Fibroblast of skin of back (primary cell): Measurements from ENCODE around the gene CHID1. TPM values are rescaled to one million over a fixed set of nuclear protein-coding genes. Genes with fewer than 3 reads are reported as not detected.

Source experiments
- DNase-seq: peaks from one replicate; pipeline ENCODE4 v3.0.0-alpha.2; 2013
- polyA plus RNA-seq, 2 experiments: library from polyadenylated mRNA; unstranded; fragments of 120-200 nt; gene quantifications; one replicate each; pipeline ENCODE4 v1.2.1, GENCODE V29; 2013; ENCODE audit not compliant: insufficient read length in 2 of 2

Gene CHID1
- polyA plus RNA-seq (2013, experiment 1 of 2; ENCODE audit: insufficient read length) = 111 TPM
- 86.8 TPM for polyA plus RNA-seq (2013, experiment 2 of 2; ENCODE audit: insufficient read length)

DNA sequence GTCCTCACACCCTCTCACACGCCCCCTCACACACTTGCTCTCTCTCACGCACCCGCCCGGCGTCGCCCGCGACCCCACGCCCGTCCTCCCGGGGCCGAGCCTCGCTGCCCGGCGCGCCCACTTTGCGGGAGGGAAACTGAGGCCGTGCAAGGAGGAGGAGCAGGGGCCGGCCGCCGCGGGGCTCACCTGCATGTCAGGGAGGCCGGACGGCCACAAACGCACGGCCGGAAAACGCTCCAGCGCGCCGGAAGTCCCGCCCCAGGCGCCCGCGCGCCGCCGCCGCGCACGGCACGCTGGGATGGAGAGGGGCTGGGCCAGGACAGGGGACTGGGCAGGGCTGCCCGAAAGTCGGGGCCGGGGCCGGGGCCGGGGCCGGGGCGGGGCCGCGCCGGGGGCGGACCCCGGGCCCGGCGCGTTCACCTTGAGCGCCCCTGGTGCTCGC is at the start of gene CHID1:
TSS of gene CHID1 (minus strand) at position 222 of the 442 bp plus-strand sequence. CDS start 5,994 bp downstream, outside the sequence.
- peak; percentile 82 for DNase-seq

DNA sequence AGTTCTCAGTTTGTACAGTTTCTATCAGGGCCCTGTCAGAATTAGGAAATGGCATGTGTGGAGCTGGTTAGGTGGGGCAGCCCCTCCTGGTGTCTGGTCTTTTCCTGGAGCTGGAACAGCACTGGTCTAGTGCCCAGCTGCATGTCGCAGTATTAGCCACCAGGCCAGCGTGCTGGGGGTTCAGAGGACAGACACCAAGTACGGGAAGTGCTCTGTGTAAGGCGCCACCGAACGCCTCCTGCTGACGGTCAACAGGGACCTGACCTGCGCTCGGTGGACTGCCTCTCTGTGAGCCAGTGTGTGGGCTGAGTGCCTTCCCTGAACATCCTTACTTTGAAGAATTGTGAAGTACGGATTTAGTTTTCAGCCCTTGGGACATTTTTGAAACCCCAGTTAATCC is 49.0 kb upstream of the CHID1 start:
- no peak for DNase-seq

DNA sequence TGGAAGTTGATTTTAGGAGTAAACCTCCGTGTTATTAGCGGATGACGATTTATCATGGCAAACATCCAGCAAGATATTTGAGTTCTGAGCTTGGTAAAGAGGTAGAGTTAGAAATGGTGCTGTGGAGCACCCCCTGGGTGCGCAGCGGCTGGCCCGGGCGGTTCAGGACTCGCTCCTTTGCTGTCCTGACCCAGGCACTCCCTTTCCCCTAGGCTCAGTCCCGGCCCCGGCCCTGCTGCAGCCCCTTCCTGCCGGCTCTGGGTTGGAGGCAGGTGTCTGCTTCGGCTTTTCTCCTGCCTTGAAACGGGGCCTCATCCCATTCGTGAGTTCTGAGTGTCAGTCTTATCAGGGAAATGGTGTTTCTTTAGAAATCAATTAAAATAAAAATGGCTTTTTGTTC is 48.4 kb upstream of the CHID1 start:
- no peak for DNase-seq

DNA sequence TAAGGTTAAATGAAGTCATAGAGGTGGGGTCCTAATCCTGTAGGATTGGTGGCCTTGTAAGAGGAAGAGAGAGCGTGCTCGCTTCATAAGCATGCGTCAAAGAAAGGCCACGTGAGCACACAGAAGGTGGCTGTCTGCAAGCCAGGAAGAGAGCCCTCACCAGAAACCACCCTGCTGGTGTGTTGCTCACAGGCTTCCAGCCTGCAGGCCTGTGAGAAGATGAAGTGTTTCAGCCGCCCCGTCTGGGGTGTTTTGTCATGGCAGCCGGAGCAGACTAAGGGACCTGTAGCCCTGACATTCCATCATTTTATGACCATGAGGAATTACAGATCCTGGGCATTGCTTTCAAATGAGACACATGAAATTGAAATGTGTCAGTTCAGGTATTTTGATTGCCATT is 47.5 kb upstream of the CHID1 start:
- no peak for DNase-seq

DNA sequence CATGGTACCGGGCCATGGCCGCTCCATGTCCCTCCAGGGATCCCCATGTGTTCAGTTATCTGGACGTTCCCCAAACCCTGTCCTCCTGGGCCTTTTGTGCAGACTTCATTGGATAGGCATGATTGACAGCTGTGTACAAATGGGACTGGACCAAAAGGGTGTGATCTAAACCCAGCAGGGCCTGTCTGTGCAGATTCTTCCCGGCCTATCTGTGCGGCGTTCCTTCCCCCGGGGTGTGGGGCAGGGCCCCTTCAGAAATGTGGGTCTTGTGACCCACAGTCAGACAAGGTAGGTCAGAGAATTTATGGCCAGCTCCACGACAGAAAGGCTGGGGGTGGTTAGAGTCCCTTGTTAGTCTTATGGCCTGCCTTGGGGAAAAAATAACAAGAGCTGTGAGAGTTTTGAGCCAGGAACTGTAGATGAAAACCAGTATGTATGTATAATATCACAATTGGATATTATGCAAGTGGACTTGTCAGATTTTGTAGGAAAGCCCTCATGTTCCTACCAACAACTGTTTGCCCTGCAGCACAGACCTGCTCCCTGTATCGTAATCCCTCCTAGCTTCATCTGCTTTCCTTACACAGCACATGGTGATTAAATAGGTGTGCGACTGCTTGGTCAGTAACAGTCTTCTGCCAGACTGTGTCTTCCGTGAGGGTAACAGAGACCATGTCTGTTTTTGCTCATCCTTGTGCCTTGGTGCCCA is 46.8 kb upstream of the CHID1 start:
- DNase-seq = no peak

DNA sequence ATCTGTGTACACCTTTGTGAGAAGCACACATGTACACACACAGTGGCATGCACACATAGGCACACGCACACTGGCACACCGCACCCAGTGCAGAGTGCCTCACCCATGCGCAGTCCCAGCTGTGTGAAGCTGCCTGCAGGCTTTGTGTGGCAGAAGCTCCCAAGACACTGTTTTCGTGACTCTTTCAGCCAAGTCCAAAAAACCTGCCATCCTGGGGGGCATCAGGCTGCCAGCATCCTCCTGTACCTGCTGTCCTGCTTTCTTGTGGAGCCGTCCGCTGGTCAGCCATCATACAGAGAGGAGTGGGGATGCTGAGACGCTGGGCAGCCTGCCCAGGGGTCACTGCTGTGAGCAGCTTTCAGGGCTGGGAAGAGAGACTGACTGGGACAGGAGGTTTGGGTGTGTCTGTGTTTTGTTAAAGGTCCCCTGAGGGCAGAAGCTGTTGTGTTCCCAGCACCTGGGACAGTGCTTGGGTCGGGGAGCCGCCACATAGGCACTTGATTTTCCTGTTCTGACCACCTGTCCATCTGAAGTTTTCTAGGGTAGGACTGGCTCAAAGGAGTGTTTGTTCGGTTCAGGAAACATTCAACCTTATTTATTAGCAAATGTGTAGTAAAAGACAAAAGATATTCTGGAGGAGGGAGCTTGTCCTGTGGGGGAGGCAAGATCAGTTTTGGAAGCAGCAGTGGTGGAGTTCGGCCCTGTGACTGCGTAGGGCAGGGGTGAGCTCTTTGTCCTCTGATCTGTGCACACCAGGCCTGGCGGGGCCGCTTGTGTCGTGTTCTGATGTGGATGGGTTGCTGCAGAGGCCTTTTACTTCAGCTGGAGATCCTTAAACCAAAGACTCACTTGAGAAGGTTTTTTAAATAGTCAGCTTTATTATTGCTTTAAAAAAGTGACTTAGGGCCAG is 44.8 kb upstream of the CHID1 start:
- no peak for DNase-seq

DNA sequence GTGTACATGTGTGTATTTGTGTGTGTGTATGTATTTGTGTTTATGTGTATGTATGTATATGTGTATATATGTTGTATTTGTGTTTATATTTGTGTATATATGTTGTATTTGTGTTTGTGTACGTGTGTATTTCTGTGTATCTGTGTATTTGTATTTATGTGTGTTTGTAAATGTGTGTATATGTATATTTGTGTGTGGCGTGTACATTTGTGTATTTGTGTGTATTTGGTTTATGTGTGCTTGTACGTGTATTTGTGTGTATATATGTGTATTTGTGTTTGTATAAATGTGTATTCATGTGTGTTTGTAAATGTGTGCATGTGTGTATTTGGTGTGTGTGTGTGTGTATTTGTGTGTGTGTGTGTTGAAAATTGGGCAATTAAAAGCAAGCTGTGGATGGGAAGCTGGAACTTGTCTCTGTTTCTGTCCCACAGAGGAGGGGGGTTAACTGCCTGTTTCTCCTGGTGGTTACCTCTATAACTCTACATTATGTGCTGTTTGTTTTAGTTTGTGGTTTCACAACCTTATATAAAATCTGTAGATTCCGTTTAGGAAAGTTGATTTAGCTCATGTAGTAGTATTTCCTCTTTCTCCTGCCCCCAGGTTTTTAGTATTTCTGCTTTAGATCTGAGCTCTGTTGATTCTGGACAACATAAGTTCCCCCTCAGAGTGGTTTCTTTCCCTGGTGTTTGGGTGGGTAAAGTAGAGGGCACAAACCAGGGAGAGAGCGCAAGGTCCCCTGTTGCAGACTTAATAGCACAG is 44.0 kb upstream of the CHID1 start:
- DNase-seq = no peak

DNA sequence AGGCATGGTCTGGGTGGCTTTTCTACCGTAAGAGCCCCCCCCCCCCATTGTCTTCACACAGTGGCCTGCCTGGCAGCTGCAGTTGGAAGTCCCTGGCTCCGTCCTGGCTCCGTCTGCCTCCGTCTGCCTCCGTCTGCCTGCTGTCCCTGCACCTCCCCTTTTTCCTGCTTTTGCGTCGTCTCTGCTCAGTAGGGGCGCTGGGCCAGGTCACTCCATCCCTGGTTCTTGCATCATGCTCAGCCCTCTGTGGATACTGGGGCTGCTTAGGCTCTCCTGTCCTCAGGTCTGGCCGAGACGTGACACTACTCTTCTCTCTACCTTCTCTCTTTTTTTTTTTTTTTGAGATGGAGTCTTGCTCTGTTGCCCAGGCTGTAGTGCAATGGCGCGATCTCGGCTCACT is 42.9 kb upstream of the CHID1 start:
- DNase-seq = no peak

DNA sequence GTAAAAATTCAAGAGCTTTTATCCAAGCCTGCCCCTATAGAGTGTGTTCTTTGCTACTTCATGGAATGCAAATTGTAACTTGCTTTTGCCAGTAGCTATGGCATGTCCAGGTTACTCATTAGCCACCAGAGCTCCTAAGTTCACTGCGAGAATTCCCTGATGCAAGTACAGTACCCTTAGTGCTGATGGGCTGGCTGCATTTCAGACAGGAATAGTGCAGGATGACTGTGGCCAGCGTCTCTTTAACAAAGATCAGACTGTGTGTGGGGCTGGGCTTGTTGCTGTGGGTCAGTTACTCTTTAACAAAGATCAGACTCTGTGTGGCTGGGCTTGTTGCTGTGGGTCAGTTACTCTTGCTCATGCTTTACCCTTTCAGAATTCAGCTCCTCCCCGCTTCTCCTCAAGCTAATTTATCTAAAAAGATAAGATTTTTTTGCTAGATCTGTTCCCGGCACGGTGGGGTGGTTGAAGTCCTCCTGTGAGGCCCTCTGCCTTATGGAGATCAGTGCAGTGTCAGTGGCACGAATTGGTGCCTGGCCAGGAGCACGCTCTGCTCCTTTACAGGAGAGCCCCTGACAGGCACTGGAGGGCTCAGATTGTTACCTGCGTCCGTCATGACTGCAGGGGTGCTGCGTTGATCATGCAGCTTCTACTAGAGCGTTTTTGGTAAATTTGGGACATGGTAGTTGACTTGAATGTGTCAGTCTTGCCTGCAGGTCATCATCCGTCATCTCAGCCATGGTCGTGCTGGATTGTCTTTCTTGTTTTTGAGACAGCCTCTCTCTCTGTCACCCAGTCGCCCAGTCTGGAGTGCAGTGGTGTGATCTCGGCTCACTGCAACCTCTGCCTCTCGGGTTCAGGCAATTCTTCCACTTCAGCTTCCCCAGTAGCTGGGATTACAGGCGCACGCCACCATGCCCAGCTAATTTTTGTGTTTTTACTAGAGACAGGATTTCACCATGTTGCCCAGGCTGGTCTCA is 42.1 kb upstream of the CHID1 start:
- no peak for DNase-seq

DNA sequence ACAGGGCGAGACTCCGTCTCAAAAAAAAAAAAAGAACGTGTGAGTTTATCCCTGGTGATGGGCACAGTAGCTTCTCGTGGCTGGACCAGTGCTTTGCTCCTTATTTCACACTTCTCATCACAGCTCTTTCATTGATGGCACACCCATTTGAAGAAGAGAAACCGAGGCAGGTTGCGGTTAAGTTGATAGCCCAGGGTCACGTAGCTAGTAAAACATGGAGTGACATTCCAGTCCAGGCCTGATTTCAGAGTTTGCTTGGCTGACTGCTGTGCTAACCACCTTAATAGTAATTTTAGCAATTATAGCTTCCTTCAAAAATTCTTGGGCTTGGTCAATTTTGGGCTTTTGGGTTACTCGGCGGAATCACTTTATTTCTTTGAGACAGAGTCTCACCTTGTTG is 40.9 kb upstream of the CHID1 start:
- no peak for DNase-seq

DNA sequence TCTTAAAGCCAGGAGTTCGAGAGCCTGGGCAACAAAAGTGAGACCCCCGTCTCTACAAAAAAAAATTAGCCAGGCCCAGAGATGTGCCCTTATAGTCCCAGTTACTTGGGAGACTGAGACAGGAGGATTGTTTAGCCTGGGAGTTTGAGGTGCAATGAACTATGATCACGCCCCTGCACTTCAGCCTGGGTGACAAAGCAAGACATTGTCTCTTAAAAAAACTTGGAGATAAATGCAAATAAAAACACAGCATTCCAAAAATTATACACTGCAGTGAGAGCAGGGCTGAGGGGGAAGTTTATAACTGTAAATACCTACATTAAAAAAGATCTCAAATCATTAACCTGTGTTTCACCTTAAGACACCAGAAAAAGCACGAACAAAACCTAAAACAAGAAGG is 37.1 kb upstream of the CHID1 start:
- no peak for DNase-seq

DNA sequence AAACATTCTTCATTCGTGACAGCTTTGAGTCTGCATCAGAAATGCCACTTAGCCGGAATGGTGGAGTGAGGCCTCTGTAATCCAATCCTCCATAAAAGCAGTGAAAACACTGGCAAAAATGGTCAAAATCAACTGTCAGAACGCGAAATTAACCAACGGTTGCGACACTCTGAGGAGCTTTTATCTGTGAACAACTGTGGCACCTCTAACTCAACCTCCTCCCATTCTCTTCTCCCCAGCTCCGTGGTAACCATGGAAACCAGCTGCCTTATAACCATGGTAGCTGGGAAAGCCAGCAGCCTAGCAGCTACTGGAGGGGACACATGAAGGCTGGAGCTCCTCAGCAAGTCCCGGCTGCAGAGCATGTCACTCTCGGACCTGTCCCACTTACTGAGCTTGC is 35.4 kb upstream of the CHID1 start:
- DNase-seq = no peak

DNA sequence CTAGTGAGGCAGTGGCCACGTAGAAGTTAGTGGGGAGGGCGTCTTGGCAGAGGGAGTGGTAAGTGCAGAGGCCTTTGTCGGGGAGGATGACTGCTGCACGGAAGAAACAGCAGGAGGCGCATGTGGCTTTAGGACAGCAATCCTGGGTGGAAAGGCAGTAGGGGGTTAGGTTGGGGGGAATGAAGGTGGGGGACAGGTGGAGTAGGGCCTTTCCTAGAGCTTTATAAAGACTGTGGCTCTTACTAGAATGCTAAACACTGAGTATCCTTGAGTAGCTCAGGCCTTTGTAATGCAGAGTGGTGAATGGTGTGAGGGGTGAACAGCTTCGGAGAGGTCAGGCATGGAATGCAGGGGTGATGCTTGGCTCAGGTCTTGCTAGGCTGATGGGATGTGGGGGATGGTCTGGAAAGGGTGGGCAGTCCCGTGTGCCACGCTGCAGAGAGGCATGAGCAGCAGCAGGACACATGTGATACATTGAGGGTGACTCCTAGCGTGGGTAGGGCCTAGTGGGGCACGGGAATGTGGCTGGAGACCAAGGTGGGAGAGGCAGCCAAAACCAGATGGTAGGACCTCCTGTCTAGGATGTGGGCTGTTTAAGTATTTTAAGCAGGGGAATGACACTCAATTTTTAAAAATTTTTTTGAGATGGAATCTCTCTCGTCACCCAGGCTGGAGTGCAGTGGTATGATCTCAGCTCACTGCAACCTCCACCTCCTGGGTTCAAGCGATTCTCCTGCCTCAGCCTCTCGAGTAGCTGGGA is 34.3 kb upstream of the CHID1 start:
- DNase-seq = no peak

DNA sequence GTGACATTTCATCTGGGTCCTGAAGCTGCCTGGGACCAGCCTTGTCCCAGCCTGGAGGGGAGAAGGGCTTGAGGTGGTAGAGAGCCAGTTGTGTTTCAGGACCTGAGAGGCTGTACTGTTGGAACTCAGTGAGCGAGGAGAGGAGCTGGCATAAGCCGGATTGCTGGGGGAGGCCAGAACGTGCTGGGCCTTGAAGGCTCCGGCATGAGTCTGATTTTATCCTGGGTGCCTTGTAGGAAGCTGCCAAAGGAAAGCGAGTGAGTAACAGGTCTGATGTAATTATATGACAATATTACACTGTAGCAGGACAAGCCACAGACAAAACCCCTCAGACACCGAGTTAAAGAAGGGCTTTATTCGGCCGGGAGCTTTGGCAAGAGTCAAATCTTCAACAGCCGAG is 32.2 kb upstream of the CHID1 start:
- peak; percentile 56 for DNase-seq

DNA sequence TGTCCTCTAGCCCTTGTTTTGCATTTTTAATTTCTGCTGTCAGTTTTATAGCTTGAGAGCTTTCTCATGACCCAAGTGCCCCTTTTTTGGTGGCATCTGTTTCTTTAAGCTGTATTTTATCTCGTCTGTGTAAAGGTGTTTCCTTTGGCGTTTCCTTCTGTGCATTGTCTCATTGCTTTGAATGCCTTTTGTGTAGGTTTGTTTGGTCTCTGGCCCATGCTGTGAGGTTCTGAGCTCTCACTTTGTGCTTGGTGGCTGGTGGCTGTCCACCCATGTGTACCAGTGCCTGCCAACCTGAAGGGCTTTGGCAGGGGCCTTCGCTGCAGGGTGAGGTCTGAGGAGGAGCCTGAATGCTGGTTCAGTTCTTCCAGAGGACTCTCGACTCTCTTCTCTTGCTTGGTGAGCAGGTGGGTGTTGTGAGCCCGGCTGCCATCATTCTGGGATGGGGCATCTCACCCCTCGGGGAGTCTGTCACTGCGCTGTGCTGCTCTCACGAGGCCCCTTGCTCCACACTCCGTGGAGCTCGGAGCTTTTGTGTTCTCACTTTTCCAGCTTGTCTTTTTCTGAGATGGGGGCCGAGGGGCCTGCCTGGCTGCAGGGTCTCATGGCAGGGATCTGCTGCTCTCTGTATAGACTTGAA is 30.0 kb upstream of the CHID1 start:
- no peak for DNase-seq

DNA sequence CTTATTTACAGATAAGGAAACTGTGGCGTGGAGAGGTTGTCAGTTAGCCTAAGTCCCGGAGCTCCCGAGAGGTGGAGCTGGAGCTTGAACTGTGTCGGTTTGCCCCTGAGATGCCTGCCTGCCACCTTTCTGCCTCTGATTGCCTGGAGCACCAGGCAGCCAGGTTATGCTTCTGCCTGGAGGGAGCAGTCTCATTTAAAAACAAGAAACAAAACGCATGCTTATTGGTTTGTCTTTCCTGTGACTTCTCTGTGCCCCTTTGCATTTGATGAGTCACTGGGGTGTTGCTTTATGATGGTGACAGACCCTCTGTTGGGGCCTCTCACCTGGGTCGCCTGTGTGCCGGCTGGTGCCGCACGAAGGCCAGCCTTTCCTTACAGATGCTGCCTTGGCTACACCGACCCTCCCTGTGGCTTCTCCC is 27.2 kb upstream of the CHID1 start:
- no peak for DNase-seq

DNA sequence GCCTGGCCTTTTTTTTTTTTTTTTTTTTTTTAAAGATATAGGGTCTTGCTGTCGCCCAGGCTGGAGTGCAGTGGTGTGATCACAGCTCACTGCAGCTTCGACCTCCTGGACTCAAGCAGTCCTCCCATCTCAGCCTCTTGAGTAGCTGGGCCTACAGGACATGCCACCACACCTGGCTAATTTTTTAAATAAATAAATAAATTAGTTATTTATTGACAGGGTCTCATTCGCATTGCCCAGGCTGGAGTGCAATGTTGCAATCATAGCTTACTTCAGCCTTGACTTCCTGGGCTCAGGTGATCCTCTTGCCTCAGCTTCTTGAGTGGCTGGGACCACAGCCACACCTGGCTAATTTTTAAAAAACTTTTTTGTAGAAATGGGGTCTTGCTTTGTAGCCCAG is 25.6 kb upstream of the CHID1 start:
- DNase-seq = no peak

DNA sequence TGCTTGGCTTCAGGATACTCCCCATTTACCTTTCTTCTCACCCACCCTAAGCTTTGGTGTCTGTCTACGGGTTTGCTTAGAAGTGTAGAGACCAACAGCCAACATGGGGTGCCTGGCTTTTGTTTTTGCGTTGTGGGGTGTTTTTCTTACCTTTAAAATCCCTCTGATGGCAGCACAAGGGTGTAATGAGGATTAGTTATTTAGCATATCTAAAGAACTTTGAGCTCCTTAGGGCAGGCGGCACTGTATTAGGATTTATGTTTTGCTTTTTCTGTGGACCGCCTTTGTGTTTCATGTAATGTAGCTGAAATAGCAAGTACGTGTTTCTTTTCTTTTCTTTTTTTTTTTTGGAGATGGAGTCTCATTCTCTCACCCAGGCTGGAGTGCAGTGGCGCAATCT is 23.9 kb upstream of the CHID1 start:
- DNase-seq = no peak

DNA sequence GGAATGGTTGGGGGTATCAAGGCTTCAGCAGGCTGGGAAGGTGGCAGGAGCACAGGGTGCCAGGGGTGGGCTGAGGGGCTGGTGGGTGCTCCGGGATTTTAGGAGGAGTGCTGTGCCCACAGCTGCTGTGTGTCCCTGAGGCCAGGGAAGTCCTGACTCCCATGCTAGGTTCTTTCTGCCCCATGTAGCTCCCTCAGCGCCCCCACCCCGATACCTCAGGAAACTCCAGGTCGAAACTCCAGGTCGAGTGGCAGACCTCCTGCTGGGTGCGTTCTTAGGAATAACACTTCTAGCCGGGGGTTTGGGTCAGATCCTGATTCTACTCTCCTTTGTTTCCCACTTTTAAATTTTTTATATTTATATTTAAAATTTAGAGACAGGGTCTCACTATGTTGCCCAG is 23.3 kb upstream of the CHID1 start:
- no peak for DNase-seq

DNA sequence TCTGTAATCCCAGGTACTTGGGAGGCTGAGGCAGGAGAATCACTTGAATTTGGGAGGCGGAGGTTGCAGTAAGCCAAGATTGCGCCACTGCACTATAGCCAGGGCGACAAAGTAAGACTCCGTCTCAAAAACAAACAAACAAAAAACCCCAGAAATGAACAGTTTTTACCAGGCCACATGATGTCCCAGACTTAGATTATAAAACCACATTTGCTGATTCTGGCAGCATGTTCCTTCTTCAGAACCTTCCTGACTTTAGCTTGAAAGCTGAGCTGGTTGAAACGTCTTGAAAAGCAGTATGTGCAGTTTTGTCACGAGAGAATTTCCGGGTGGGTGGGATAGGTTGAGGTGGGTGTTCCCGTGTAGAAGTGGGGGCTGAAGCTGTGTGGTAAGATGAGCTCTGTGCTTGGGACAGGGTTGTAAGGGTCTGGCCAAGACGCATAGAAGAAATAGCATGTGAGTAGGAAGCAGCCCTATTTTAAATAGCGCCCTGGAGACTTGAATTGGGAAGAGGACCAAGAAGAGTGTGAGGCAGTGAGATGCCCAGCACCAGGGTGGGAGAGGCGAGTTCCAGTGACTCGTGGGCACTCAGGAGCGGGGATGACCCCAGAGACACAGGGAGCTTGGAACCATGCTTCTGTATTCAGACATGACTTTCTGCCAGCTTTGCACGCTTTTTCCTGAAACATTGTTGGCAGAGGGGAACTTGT is 22.7 kb upstream of the CHID1 start:
- DNase-seq = no peak
